Glutamatergic neuron (in vitro differentiated cells): Measurements from ENCODE around the gene TBC1D5. TPM values are rescaled to one million over a fixed set of nuclear protein-coding genes. Genes with fewer than 3 reads are reported as not detected.

ENCODE experiments used
- DNase-seq: peaks from one replicate; pipeline ENCODE4 v3.0.0; 2022
- H3K27ac Mint-ChIP-seq: one replicate; pipeline ENCODE4 v1.8.0; 2020; ENCODE audit warnings: mild to moderate bottlenecking, mixed read lengths, inconsistent platforms; ENCODE audit not compliant: unreplicated experiment
- H3K27me3 Mint-ChIP-seq: one replicate; pipeline ENCODE4 v1.8.0; 2020; ENCODE audit warnings: mild to moderate bottlenecking, moderate library complexity, mixed read lengths, inconsistent platforms; ENCODE audit not compliant: unreplicated experiment
- H3K36me3 Mint-ChIP-seq: one replicate; pipeline ENCODE4 v1.8.0; 2020; ENCODE audit warnings: mild to moderate bottlenecking, mixed read lengths, inconsistent platforms; ENCODE audit not compliant: unreplicated experiment
- H3K4me1 Mint-ChIP-seq: one replicate; pipeline ENCODE4 v1.8.0; 2020; ENCODE audit warnings: mild to moderate bottlenecking, low read depth, mixed read lengths, inconsistent platforms; ENCODE audit not compliant: unreplicated experiment
- H3K4me3 Mint-ChIP-seq: one replicate; pipeline ENCODE4 v1.8.0; 2020; ENCODE audit warnings: mild to moderate bottlenecking, mixed read lengths, inconsistent platforms; ENCODE audit not compliant: unreplicated experiment
- H3K9me3 Mint-ChIP-seq: one replicate; pipeline ENCODE4 v1.8.0; 2020; ENCODE audit warnings: mild to moderate bottlenecking, moderate library complexity, mixed read lengths, inconsistent platforms; ENCODE audit not compliant: unreplicated experiment
- CTCF ChIP-seq: fragments of 200-600 bp; sonication (generic); IDR thresholded peaks from one replicate; pipeline ENCODE4 v1.5.0; 2021; ENCODE audit not compliant: partially characterized antibody, unreplicated experiment
- total RNA-seq: library from RNA; stranded (reverse); fragmentation: NEBNext Ultra II Directional; extraction: Animal tissue kit (Norgen Biotek cat#: 25700); gene quantifications from one replicate; pipeline ENCODE4 v1.2.1, GENCODE V29; 2021; ENCODE audit not compliant: unreplicated experiment

Gene TBC1D5
- total RNA-seq, 1 donor from 2014 or later: 40.2 TPM

GRCh38 chr3:17605934-17606333, 136.5 kb downstream of the TBC1D5 start:
- Mint-ChIP-seq H3K27me3 (no peaks in the 10 kb centered on the region), H3K36me3 (no peaks in the 10 kb centered on the region), H3K4me3 (no peak overlapping the region), H3K9me3 (peaks cover 3% of the 10 kb centered on the region), H3K4me1 (no peaks in the 10 kb centered on the region), H3K27ac (no peak overlapping the region)
- no peak for DNase-seq
- TF ChIP-seq CTCF: no peak

- no peak overlapping the region for H3K27ac Mint-ChIP-seq
- H3K4me1 Mint-ChIP-seq: no peaks in the 10 kb centered on the region
- H3K27me3 Mint-ChIP-seq: no peaks in the 10 kb centered on the region
- no peak overlapping the region for H3K4me3 Mint-ChIP-seq
- no peak for DNase-seq
- H3K36me3 Mint-ChIP-seq: no peaks in the 10 kb centered on the region
- no peak for TF ChIP-seq CTCF
- peaks cover 2% of the 10 kb centered on the region for H3K9me3 Mint-ChIP-seq
Observed at GRCh38 chr3:17605032-17605431, 137.4 kb downstream of the TBC1D5 start.

- H3K9me3 Mint-ChIP-seq: peaks cover 2% of the 10 kb centered on the region
- no peak overlapping the region for H3K27ac Mint-ChIP-seq
- H3K4me1 Mint-ChIP-seq: no peaks in the 10 kb centered on the region
- DNase-seq: no peak
- TF ChIP-seq CTCF: no peak
- H3K4me3 Mint-ChIP-seq: no peak overlapping the region
- no peaks in the 10 kb centered on the region for H3K36me3 Mint-ChIP-seq
- H3K27me3 Mint-ChIP-seq: no peaks in the 10 kb centered on the region
Observed at GRCh38 chr3:17602126-17602525, 140.3 kb downstream of the TBC1D5 start.

- Mint-ChIP-seq H3K27ac (no peak overlapping the region), H3K9me3 (no peaks in the 10 kb centered on the region), H3K36me3 (peaks cover 19% of the 10 kb centered on the region), H3K27me3 (no peaks in the 10 kb centered on the region), H3K4me3 (no peak overlapping the region), H3K4me1 (no peaks in the 10 kb centered on the region)
- TF ChIP-seq CTCF: no peak
- DNase-seq: no peak
Observed at GRCh38 chr3:17592956-17593355, 149.5 kb downstream of the TBC1D5 start.

- peaks cover 19% of the 10 kb centered on the region for H3K36me3 Mint-ChIP-seq
- no peaks in the 10 kb centered on the region for H3K9me3 Mint-ChIP-seq
- no peak for DNase-seq
- no peak overlapping the region for H3K27ac Mint-ChIP-seq
- H3K4me1 Mint-ChIP-seq: no peaks in the 10 kb centered on the region
- H3K27me3 Mint-ChIP-seq: no peaks in the 10 kb centered on the region
- H3K4me3 Mint-ChIP-seq: no peak overlapping the region
- no peak for TF ChIP-seq CTCF
Observed at GRCh38 chr3:17590465-17590864, 152.0 kb downstream of the TBC1D5 start.
